GM20000 (cell line): ENCODE data around the gene ATP6V1F.

Experiments
- DNase-seq: peaks from one replicate; pipeline ENCODE4 v3.0.0; 2012; ENCODE audit warnings: low spot score
- CTCF ChIP-seq: IDR thresholded peaks from 2 replicates; pipeline ENCODE4 v1.5.1; 2012; ENCODE audit warnings: mild to moderate bottlenecking, control low read depth; ENCODE audit errors: extremely low read depth, missing control alignments

Gene ATP6V1F

GRCh38 chr7:128852537-128853254 lies 10.0 kb upstream of the ATP6V1F start:
- no peak for DNase-seq
- no peak for TF ChIP-seq CTCF

- no peak for TF ChIP-seq CTCF
- no peak for DNase-seq
Measured at GRCh38 chr7:128853799-128854198, 8.9 kb upstream of the ATP6V1F start.

DNA sequence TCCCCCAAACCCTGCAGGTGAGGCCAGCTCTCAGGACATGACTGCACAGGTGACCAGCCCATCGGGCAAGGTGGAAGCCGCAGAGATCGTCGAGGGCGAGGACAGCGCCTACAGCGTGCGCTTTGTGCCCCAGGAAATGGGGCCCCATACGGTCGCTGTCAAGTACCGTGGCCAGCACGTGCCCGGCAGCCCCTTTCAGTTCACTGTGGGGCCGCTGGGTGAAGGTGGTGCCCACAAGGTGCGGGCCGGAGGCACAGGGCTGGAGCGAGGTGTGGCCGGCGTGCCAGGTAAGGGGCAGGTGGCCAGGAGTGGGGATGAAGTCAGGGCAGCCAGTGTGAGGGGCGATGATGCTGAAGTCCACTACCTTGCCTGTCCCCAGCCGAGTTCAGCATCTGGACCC lies 8.3 kb upstream of the ATP6V1F start:
- no peak for TF ChIP-seq CTCF
- DNase-seq: no peak

DNA sequence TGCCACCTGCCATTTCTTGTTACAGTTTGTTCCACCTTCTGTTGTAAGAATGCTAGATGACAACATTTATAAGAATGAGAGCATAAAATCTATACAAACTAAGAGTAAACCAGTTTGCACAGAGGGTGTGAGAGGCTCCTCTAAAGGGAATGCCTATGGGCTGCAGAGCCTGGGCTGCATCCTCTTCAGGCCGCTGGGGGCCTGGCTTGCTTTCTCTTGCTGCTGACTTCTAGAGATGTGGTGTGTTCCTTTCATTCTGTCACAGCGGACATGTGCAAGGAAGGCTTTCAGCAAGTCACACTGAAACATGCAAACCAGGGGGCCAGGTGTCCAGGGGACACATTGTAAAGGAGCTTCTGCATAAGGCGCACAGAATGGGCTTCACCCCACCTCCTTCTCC lies 7.1 kb upstream of the ATP6V1F start:
- TF ChIP-seq CTCF: no peak
- DNase-seq: no peak

GRCh38 chr7:128856001-128856718 lies 6.5 kb upstream of the ATP6V1F start:
- DNase-seq: no peak
- no peak for TF ChIP-seq CTCF

GRCh38 chr7:128858380-128859231 lies 4.0 kb upstream of the ATP6V1F start:
- DNase-seq: no peak
- TF ChIP-seq CTCF: no peak
